AG09319 (cell line): ENCODE data around the gene NUAK2.

Source experiments
- DNase-seq: peaks from one replicate; pipeline ENCODE4 v3.0.0-alpha.2; 2010; ENCODE audit warnings: low read depth; ENCODE audit errors: extremely low read depth
- CTCF ChIP-seq: IDR thresholded peaks from 2 replicates; pipeline ENCODE4 v1.5.1; 2011; ENCODE audit warnings: low read depth, mild to moderate bottlenecking, inconsistent platforms, low read length, moderate library complexity

The NUAK2 gene

DNA sequence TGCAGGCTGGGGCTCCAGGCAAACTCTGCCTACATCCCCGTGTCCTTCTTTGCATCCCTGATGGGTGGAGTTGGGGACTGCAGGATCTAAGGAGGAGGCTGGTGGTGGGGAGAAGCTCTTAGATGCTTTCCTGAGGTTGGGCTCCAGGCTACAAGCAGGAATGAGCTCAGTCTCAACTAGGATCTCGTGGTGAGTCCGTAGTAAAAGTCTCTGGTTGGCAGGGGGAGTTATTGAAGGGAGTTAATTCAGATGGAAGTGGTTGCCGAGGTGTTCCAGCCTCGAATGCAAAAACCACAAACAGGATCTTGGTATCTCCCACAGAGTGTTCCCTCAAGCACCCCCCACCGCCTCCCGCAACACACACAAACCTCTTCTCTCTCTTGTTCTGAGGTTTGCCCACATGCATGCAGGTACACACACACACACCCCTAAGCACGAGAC lies 58.8 kb downstream of the NUAK2 start:
- no peak for DNase-seq
- TF ChIP-seq CTCF = no peak

DNA sequence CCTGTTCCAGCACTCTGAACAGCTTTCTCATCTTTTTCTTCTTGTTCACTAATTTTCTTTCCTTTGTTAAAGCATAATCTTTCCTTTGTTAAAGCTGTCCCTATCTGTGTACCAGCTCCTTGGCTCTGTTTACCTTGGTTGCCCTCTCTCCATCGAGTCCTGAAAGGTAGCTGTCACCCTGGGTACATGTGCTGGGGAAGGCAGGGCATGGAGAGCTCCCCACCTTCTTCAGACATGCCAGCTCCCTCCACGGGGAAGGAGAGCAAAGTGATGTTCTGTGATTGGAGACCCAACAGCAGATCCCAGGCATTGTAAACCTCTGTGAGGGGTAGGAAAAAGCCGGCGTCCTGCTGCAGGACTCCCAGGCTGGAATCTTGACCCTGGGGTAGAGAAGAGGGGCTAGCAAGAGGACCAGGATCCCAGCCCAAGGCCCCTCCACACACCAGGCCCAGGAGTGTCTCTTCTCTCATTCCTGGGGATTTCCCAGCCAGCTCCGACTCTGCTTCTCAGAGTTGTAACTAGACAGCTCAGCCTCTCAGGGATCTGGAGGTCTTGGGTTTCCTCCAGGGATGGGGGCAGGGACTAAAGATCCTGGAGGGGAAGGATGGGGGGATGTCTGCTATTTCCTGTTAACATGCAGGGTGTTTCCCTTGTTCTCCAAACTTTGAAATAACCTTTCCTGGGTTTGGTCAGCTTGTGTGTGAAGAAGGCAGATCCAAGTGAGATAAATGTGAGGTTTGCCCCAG lies 59.4 kb downstream of the NUAK2 start:
- no peak for DNase-seq
- no peak for TF ChIP-seq CTCF

DNA sequence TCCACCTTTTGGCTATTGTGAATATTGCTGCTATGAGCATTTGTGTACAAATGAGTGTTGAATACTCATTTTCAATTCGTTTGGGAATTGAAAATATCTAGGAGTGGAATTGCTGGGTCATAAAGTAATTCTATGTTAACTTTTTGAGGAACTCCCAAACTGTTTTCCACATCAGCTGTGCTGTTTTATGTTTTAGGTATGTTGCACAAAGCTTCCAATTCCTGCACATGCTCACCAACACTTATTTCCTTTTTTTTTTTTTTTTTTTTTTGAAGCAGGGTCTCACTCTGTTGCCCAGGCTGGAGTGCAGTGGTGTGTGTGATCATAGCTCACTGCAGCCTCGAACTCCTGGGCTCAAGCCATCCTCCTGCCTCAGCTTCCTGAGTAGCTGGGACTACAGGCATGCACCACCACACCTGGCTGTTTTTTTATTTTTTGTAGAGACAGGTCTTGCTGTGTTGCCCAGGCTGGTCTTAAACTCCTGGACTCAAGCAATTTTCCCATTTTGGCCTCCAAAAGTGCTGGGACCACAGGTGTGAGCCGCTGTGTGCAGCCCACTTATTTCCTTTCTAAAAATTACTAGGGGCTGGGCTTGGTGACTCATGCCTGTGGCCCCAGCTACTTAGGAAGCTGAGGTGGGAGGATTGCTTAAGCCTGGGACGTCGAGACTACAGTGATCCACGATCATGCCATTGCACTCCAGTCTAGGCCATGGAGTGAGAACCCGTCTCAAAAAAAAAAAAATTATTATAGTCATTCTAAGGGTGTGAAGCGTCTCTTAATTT lies 60.4 kb downstream of the NUAK2 start:
- no peak for DNase-seq
- TF ChIP-seq CTCF = no peak

DNA sequence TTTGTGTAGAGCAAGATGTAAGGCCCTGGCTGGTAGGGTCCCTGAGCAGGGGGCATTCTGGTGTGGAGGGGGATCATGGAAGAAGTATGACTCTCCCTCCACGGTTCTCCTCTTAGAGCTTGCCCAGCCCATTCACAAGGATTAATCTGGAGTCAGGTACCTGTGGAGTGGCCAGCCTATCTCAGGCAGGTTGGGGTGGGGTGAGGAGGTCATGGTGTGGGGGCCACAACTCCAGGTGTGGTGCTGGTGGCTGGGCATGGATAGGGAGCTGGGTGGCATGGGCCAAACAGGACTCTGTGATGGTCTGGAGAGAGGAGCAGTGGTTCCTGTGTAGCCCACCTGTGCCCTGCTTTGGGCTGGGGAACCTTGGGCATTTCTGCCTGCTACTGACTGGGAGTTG lies 61.5 kb downstream of the NUAK2 start:
- DNase-seq = no peak
- TF ChIP-seq CTCF = no peak

DNA sequence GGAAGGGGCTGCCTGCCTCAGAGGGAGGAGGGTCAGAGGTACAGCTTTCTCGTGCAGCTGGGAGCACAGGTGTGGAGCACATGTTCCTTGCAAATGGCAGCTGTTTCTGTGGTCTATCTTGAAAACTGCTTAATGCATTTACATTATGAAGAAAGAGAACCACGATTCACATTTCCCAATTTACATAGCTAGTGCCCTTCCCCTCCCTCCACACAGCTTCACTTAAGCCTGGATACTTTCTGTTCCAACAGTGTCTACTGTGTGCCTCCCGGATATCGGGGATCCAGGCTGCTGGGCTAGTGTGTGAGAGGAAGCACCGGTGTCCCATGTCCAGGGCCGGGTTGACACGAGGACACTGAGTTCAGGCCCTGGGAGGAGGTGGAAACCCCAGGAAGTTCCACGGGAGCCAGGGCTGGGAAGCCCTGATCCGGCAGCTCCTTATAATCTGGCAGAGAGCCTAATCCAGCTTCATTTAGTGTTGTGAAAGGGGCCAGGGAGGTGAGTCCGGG lies 62.2 kb downstream of the NUAK2 start:
- DNase-seq = no peak
- TF ChIP-seq CTCF = no peak

DNA sequence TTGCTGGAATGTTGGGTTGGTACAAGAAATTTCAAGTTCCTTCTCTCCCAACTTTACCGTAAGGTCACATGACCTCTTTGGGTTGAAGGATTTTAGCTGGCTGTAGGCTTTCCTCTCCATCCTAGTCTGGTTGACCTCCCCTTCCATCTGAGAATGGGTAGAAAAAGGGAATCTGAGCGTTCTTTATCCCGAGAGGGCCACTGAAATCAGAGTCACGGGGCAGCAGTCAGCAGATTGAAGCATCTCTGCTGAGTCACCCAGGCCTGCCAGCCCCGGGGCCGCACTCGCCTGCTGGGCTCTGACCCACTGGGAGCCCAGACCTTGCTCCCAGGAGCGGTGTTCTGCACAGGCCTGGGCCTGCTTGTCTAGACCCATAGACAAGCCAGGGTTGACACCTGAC lies 62.8 kb downstream of the NUAK2 start:
- DNase-seq = no peak
- TF ChIP-seq CTCF = no peak

- TF ChIP-seq CTCF = no peak
- DNase-seq = no peak
These were observed 63.3 kb downstream of the NUAK2 start for GRCh38 chr1:205258261-205258691.
